ENCODE results near the gene RAET1E.
"Not testable (repeated sequence)": the region's sequence is repeated elsewhere in the genome, so short reads cannot be mapped to it uniquely, and the experiment has no call there.

Gene RAET1E

DNA sequence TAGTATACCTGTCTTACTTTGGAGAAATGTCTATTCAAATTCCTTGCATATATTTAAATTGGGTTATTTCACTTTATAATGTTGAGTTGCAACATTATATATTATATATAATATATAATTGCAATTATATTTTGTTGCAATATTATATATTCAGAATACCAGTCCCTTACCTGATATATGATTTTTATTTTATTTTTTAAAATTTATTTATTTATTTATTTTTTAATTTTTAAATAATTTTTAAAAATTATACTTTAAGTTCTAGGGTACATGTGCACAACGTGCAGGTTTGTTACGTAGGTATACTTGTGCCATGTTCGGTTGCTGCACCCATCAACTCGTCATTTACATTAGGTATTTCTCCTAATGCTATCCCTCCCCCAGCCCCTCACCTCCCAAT is 29.1 kb upstream of the RAET1E start:
- not testable (repeated sequence) for DNase-seq

DNA sequence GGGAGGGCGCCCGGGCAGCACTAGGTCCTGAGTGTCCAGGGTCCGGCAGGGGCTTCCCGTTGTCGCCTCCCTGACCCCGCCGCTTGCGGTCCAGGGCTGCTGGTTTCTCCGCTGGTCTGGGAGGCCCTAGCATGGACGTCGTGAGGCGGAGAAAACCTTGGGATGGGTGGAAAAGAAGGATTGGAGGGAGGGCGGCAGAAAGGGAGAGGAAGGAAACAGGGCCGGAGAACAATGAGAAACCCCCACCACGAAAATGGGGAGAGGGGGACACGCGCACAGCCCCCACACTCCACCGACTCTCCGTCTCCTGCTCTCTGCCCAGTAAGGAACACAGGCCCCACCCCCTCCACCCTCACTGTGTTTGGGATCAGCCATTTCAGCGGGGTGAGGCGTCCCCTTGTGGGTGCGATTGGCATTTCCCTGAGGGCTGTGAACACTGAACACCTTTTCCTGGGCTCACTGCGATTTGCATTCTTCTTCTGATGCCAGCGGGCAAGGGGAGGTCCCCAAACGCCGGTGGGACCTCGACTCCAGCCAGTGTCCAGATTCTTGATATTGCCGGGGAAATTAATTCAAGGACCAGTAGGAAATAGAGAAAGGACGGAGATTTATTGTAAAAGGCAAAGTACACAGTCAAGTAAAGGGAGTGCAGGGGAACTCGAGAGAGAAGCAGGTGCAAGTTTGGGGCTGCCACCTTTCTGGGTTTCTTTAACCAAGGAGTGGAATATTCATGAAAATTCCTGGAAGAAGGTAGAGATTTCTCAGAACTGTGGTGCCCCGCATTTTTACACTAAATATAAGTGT is 28.3 kb upstream of the RAET1E start:
- DNase-seq, result peak; percentile 71 to 74

DNA sequence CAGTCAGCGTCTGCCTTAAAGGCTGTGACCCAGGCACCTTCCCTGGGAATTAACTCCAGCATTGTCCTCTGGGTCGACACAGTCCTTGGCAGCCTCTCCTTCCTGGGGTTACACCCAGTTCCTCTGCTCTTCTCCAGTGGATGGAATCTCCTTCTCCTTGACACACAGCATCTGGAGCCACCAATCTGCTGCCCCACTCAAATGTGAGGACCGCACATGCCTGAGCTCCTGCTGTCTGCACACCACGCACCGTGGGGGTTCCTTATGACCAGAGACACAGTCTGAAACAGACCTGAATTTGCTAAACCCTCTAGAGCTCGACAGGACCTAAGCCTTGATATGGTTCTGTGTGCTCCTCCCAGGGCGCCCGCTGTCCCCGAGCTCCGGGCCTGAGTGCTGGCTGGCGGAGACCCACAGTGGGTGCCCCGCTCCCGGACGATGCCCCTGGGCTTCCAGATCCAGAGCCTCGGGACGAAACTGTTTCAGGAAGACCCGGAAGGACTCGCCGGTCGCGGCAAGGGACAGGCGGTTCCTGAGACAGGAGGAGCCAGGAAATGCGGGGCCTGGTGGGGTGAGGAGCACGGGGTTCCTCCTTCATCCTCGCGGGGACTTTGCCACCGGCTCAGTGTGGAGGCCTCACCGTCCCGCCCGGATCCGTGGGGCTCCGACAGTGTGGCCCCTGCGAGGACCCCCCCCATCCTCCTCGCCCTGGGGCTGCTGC is 27.5 kb upstream of the RAET1E start:
- no peak for DNase-seq

DNA sequence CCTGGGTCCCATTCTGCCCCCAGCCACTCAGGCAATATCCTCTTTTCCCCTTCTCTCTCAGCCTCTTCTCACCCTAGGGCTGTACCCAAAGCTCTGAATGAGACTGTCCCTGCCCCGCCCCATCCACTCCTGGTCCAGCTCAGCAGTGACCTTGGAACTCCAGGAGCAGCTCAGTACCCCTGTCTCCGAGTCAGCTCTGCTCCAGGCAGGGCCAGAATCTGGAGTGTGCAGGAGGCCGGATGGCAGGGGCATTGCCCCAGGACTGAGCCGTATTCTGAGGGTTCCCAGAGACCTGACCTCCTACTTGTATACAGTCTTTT is 27.0 kb upstream of the RAET1E start:
- DNase-seq, result no peak

DNA sequence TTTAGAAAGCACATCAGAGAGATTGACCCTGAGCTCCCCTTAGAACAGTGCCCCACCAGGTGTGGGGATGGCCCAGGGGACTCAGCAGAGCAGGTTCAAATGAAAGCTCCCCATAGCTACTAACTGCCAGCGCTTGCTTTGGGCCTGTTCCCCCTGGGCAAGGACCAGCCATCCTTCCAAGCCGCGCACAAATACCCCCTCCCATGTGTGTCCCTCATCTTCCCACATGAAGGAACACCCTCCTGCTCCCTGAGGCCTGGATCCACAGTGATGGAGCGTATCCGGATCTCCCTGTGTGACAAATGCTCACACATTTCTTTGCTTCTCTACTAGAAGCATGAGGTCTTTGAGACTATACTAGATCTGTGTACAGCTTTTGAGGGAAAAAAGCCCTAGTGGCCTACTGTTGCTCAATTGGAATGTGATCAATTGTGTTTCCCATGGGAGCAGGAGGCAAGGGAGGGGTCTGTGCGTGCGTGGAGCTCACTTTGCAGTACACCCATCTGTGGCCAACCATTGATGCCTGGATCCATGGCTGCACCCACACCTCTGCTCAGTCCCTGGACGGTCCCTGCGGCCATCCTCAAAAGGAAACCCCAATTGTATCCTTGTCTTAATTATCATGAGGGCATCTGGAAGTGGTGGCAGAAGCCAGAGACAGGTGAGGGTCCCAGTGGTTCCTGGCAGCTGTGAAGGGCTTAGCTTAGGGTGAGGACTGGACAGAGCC is 26.5 kb upstream of the RAET1E start:
- no peak for DNase-seq

DNA sequence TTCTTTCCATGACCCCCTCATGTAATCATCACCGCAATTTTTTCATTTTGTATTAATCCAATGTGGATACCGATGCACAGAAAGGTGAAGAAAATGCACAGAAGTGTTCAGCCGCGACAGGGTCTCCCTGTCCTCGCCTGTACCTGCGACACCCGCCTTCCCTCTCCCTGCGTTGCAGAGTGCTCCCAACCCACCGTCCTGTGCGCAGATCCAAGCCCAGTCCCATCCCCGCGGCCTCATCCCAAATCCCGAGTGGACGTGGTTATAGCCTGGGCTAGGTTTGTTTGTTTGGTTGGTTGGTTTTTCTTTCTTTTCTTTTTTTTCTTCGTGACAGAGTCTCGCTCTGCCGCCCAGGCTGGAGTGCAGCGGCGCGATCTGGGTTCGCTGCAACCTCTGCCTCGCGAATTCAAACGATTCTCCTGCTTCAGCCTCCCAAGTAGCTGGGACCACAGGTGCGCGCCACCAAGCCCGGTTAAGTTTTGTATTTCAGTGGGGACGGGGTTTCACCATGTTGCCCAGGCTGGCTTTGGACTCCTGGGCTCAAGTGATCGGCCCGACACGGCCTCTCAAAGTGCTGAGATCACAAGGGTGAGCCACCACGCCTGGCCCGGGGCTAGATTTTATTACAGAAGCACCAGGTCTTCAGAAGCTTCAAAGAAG is 25.5 kb upstream of the RAET1E start:
- DNase-seq, result no peak

DNA sequence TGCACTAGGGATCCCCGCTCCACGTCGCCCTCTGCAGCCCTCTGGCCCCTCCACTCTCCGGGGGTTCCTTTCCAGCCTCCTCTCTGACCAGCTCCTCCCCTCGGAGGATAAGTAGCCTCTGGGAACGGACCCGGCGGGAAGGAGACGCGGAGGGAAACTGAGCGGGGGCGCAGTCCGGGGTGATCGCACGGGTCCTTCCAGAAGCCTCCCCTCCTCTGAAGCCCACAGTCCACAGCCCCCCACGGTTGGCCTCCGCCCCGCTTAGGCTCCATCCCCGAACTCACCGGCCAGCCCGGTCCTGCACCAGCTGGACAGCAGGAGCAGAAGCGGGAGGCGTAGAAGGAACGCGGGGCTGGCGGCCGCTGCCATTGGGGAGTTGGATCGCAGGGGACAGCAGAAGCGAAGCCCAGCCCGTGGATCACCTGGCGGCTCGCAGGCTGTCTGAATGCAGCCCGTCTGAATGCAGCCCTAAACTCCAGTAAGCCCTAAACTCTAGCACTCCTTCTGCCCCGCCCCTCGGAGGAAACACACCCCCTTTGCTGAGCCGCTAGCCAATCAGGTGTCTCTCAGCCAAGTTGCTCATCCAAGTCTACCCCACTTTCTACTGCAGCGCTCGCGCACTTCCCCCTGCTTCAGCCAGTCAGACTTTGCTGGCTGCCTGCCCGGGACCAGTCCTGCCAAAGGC is 24.9 kb upstream of the RAET1E start, which contains the start of gene RAET1G:
Gene RAET1G, minus strand, starts transcription at position 480 of the 685 bp plus-strand sequence. Its CDS starts 111 bp downstream, at position 369.
- peak; percentile 83 to 84 for DNase-seq

DNA sequence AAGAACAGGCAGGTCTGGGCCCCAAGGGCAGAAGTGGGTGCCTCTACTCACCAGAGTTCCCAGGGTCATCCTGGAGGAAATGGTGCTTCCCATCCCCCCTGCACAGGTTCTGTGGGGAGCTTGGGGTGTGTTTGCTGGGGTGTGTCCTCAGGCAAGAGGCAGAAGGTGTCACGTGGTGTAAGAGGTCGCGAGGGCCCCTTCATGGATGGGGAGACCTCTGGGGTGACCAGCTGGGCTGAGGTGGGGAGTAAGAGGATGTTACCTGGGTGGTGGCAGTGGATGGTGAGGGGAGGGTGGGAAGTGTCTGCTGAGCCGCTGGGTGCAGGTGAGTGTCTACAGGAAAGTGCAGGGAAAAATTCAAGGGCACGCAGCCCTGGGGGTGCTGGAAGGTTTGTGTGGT is 24.2 kb upstream of the RAET1E start:
- DNase-seq, result not testable (repeated sequence)

DNA sequence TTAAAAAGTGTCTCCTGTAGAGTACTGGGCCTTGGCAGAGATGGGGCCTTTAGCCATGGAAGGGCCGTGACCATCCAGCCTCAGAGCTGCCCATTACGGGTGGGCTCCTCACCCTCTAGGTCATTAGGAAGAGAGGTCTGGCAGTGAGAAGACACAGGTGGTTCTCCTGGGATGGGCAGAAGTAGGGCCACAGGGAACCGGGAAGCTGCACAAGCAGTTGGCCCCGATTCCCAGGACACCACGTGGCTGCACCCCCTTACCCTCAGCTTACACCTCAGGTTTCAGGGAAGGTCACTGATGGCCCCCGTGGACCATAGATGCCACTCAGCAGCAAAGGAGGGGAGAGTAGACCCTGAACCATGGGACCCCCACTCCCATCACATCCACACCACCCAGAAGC is 23.4 kb upstream of the RAET1E start:
- DNase-seq, result no peak

DNA sequence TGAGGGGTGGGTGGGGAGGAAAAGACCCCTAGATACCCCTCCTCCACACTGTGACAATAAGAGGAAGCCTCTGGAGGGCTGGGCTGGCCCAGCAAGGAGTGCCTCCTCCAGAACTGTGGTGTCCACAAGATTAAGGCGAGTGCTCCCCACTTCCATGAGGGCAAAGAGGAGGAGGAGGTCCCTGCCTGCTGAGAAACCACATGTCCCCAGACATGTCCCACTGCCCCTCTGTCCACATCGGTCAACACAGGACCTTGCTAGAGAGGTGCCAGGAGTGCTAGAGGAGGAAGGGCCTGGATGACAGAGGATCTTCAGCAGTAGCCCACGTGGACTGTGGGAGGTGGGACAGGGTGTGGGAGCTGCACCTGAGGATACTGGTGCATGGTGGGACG is 21.9 kb upstream of the RAET1E start:
- DNase-seq, result no peak

DNA sequence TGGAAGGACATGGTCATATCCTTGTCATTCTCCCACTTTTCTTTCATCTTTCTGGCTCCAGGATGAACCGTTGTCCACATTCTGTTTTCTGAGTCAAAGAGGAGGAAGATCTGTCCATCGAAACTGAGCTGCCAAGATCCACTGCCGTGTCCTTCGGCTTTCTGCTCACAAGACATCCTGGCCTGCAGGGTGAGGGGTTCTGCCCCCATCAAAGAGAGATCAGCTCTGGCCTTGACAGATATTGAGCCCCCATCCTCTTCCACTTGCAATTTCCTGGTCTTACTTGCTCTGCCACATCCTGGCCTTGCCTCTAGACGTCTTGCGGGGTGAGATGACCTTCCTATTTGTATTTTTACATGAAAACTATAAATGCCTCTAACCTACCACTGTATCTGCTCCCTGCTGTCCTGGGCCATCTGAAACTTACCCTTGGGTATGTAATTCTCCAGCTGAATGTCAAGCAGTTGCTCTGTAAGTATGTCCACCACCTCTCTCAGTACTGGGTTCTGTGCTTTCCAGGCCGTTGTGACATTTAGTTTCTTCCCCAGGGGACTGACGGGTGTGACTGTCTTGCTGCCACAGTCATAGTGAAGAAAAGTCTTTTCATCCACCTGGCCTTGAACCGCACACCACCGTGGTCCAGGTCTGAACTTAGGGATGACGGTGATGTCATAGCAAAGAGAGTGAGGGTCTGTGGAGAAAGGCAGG is 21.4 kb upstream of the RAET1E start:
- not testable (repeated sequence) for DNase-seq

DNA sequence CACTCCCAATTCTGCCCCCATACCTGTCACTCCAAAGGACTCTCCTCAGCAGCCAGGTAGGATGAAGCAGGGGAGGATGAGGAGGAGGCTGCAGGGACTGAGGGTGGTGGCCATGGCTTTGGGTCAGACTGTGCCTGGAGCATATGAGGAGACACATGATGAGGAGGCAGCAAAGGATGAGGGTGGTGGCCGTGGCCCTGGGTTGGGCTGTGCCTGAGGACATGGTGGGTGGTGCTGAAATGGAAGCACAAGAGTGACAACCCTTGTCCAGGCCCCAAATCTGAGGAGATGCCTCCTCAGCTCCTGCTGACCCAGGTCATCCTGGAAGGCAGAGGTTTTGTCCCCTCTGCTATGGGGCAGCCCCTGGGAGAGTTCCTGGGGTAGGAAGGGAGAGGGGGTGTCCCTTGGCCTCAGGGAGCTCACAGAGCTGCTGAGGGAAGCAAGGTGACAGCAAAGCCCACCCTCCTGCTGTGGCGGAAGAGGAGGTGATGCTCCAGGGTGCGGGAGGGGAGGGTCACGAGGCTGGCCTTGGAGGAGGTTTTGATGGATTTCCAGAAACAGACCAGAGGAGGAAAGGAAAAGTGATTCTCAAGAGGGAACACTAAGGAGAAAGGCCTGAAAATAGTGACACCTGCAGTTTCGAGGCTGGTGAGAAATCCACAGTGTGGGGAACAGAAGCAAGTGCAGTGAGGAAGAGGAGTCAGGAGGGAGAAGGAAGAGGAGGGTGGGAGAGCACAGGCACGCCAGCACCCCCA is 20.4 kb upstream of the RAET1E start:
- DNase-seq, result no peak

DNA sequence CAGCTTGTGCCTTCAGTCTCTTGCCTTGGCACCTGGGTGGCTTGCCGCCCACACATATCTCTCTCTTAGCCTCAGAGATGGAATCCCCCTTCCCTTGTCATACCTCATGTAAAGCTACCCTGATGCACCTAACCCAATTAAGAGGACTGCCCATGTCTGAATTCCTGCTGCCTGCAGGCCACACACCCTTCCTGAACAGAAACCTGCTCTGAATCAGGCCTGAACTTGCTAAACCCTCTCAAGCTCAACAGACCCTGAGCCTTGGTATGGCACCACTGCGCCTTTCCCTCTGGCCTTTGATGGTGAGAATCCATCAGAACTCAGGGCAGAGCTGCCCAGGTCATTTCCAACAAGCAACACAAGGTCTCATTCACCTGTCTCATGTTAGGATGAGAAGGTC is 19.8 kb upstream of the RAET1E start:
- no peak for DNase-seq

DNA sequence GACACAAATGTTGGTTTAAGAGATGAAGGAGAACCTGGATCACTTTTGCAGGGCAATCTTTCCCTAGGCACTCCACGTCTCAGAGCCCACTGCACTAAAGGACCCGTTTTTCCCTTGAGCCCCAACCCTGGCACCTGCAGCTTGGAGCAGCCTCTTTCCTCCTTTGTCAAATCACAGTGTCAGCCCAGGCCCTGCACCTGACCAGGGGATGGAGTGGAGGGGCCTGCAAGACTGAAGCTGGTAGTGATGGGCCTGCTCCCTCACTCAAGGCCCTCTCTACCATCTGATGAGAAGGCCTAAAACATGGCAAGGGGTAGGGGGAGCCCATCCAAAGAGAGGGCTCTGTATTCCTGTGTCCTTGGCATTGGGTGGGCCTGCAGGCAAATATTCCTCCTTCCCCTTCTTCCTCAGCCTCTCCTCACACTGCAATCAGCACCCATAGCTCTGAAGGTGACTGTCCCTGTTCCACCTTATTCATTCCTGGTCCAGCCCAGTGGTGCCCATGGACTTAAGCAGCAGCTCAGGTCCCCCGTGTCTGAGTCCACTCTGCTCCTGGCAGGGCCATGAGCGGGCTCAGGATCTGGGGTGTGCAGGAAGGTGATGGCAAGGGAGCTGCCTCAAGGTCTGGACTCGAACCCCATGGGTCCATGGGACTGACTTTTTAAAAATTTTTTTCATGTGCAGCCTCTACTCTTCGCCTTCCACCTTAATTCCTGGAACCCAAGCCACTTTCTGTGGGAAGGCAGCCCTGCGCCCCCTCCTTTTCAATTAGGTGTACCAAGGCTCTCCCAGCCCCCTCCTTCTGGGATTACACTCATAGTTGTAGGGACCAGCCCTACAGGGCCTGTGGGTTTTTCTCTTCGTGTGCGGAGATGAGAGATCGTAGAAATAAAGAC is 18.3 kb upstream of the RAET1E start:
- no peak for DNase-seq

DNA sequence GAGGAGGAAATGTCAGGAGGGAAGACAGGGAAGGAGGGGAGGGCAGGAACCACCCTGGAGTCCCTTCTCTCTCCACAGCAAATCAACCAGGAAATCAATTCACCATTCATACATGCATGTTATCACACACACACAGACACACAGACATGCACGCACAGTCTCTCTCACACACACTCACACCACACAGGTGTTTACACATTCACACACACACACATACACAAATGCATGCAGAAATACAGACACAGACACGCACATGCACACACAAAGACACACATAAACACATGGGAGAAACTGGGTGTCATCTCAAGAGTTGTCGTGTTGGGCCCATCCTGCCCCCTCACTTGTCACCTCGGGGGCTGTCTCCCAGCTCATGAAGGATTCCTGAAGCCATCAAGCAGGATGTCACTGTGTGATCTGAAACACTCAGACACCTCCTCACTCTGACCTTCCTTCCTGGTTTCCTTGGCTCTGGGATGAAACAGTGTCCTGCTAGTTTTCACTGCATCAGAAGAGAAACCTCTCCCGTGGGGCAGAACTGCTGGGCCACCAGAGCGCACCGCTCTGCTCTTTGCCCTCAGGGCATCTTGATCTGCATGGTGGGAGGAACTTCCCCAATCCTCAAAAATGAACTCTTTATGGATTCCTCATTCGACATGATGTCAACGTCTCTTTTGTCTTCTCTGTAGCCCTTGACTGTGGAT is 15.8 kb upstream of the RAET1E start:
- DNase-seq, result no peak

DNA sequence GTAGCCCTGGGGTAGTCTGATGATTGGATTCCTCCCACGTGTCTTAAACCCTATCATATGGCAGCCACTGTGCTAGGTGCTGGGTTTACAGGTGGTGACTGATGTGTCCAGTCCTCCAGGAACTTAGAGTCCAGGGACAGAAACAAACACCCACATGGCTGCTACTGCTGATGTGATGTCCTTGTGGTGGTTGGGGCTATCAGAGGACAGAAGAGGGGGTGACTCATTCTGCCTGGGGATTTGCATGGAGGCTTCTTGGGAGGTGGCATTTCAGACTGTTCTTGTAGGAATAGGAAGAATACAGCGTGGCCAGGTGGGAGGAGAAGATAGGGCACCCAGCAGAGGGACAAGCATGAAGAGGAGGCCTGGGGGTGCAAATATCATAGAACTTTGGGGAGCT is 15.2 kb upstream of the RAET1E start:
- no peak for DNase-seq

DNA sequence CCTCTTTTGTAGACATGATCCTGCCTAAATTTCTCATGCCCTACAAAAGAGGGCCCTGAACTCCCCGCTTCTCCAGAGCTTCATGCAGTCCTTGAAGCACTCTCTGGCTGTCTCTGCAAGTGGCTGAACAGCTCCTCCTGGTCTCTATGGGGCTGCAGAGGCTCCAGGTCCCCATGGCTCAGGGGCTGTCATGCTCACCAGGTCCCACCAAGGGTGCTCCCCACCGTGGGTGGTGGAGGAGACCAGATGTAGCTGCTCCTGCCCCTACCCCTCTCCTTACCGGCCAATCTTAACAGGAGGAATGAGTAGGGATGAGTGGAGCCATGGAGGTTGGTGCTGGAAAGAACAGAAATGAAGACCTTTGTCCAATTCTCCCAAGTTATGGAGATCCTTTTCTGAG is 14.8 kb upstream of the RAET1E start:
- not testable (repeated sequence) for DNase-seq

DNA sequence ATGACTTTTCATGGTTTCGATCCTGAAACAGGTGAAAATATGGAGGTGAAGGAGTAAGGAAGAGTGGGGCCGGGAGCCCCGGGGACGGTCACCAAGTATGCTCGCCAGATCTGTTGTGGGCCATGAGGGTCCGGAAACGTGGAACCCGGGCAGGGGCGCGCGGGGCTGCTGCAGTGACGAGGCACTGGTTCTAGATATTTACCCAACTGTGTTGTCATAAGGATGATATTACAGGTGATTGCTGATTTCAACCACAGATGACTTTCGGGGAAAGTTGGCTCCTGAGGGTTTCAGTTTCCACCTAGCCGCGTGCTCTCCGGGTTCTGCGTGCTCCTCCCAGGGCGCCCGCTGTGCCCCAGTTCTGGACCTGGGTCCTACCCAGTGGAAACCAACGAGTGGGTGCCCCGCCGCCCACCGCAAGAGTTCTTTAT is 12.8 kb upstream of the RAET1E start:
- DNase-seq, result no peak

DNA sequence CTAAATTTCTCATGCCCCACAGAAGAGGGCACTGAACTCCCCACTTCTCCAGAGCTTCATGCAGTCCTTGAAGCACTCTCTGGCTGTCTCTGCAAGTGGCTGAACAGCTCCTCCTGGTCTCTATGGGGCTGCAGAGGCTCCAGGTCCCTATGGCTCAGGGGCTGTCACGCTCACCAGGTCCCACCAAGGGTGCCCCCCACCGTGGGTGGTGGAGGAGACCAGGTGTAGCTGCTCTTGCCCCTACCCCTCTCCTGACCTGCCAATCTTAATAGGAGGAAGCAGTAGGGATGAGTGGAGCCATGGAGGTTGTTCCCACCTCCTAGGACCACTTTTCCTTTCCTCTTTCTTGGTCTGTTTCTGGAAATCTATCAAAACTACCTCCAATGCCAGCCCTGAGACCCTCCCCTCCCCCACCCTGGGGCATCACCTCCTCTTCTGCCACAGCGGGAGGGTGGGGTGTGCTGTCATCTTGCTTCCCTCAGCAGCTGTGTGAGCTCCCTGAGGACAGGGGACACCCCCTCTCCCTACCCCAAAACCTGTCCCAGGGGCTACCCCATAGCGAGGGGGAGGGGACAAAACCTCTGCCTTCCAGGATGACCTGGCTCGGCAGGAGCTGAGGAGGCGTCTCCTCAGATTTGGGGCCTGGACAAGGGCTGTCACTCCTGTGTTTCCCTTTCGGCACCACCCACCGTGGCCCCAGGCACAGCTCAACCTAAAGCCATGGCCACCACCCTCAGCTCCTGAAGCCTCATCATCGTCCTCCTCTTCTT is 12.0 kb upstream of the RAET1E start:
- no peak for DNase-seq

Data from activated CD4-positive, alpha-beta T cell treated with anti-CD3 and anti-CD28 coated beads, Interleukin-2, amount 50 U/mL, for 4 hours (primary cell).